ENCODE data around the gene HOPX. TPM values are rescaled to one million over a fixed set of nuclear protein-coding genes. Genes with fewer than 3 reads are reported as not detected.

The HOPX gene
- total RNA-seq, 1 experiment from 2014 or later: 0.26 TPM

DNA sequence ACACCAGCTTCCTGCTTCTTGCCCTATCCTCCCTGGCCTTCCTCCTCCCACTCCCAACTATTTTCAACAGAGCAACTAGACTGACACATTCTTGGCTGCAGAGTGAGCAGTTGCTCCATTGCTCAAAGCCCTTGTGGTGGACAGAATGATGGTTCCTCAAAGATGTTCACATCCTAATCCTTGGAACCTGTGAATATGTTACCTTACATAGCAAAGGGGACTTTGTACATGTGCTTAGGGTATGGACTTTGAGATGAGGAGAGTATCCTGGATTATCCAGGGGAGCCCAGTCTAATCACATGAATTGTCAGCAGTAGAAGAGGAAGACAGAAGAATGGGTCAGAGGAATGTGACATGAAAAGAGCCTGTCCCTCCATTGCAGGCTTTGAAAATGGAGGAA lies 24.9 kb upstream of the HOPX start:
- no peaks in the 10 kb centered on the region for H3K36me3 Mint-ChIP-seq
- TF ChIP-seq SMAD4 (CRISPR knock-in tag; IDR thresholded peaks at IDR 0.05) (no peak), GABPB1 (CRISPR knock-in tag; IDR thresholded peaks at IDR 0.05) (no peak), NFE2L1 (CRISPR knock-in tag; IDR thresholded peaks at IDR 0.05) (no peak), ZNF232 (CRISPR knock-in tag; IDR thresholded peaks at IDR 0.05) (no peak), CBFB (CRISPR knock-in tag; IDR thresholded peaks at IDR 0.05; ENCODE audit: low read depth) (no peak), IRF2 (CRISPR knock-in tag; IDR thresholded peaks at IDR 0.05; ENCODE audit: borderline replicate concordance, low read depth) (no peak), KAT7 (CRISPR knock-in tag; IDR thresholded peaks at IDR 0.05; ENCODE audit: borderline replicate concordance) (no peak), ELF4 (CRISPR knock-in tag; IDR thresholded peaks at IDR 0.05; ENCODE audit: low read depth) (no peak), OVOL2 (CRISPR knock-in tag; IDR thresholded peaks at IDR 0.05; ENCODE audit: borderline replicate concordance) (no peak), CREM (CRISPR knock-in tag; IDR thresholded peaks at IDR 0.05) (no peak), GRHL2 (CRISPR knock-in tag; IDR thresholded peaks at IDR 0.05; ENCODE audit: insufficient replicate concordance, severe bottlenecking) (no peak), RELA (CRISPR knock-in tag; IDR thresholded peaks at IDR 0.05; ENCODE audit: borderline replicate concordance) (no peak), NR2C2 (CRISPR knock-in tag; IDR thresholded peaks at IDR 0.05) (no peak), FOXP1 (CRISPR knock-in tag; IDR thresholded peaks at IDR 0.05; ENCODE audit: borderline replicate concordance) (no peak)
- TF ChIP-seq, protein P1, sequence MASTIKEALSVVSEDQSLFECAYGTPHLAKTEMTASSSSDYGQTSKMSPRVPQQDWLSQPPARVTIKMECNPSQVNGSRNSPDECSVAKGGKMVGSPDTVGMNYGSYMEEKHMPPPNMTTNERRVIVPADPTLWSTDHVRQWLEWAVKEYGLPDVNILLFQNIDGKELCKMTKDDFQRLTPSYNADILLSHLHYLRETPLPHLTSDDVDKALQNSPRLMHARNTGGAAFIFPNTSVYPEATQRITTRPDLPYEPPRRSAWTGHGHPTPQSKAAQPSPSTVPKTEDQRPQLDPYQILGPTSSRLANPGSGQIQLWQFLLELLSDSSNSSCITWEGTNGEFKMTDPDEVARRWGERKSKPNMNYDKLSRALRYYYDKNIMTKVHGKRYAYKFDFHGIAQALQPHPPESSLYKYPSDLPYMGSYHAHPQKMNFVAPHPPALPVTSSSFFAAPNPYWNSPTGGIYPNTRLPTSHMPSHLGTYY (CRISPR knock-in tag; IDR thresholded peaks at IDR 0.05): no peak
- TF ChIP-seq, protein P2, sequence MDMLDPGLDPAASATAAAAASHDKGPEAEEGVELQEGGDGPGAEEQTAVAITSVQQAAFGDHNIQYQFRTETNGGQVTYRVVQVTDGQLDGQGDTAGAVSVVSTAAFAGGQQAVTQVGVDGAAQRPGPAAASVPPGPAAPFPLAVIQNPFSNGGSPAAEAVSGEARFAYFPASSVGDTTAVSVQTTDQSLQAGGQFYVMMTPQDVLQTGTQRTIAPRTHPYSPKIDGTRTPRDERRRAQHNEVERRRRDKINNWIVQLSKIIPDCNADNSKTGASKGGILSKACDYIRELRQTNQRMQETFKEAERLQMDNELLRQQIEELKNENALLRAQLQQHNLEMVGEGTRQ (CRISPR knock-in tag; IDR thresholded peaks at IDR 0.05): no peak
- TF ChIP-seq, protein P3, sequence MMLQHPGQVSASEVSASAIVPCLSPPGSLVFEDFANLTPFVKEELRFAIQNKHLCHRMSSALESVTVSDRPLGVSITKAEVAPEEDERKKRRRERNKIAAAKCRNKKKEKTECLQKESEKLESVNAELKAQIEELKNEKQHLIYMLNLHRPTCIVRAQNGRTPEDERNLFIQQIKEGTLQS (CRISPR knock-in tag; conservative IDR thresholded peaks at IDR 0.05): no peak
- TF ChIP-seq, protein P4, sequence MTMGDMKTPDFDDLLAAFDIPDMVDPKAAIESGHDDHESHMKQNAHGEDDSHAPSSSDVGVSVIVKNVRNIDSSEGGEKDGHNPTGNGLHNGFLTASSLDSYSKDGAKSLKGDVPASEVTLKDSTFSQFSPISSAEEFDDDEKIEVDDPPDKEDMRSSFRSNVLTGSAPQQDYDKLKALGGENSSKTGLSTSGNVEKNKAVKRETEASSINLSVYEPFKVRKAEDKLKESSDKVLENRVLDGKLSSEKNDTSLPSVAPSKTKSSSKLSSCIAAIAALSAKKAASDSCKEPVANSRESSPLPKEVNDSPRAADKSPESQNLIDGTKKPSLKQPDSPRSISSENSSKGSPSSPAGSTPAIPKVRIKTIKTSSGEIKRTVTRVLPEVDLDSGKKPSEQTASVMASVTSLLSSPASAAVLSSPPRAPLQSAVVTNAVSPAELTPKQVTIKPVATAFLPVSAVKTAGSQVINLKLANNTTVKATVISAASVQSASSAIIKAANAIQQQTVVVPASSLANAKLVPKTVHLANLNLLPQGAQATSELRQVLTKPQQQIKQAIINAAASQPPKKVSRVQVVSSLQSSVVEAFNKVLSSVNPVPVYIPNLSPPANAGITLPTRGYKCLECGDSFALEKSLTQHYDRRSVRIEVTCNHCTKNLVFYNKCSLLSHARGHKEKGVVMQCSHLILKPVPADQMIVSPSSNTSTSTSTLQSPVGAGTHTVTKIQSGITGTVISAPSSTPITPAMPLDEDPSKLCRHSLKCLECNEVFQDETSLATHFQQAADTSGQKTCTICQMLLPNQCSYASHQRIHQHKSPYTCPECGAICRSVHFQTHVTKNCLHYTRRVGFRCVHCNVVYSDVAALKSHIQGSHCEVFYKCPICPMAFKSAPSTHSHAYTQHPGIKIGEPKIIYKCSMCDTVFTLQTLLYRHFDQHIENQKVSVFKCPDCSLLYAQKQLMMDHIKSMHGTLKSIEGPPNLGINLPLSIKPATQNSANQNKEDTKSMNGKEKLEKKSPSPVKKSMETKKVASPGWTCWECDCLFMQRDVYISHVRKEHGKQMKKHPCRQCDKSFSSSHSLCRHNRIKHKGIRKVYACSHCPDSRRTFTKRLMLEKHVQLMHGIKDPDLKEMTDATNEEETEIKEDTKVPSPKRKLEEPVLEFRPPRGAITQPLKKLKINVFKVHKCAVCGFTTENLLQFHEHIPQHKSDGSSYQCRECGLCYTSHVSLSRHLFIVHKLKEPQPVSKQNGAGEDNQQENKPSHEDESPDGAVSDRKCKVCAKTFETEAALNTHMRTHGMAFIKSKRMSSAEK (CRISPR knock-in tag; IDR thresholded peaks at IDR 0.05; ENCODE audit: borderline replicate concordance): no peak
- no peak overlapping the region for H3K4me3 Mint-ChIP-seq
- ATAC-seq: no peak
- DNase-seq (ENCODE audit: low spot score): no peak
- peaks cover 2% of the 10 kb centered on the region; the same call in 1 of the 2 replicates for H3K27me3 Mint-ChIP-seq (ENCODE audit: low read depth)
- peaks cover 7% of the 10 kb centered on the region; the same call in 1 of the 2 replicates for H3K4me1 Mint-ChIP-seq
- no peak overlapping the region for H3K27ac Mint-ChIP-seq
- POLR2A ChIA-PET: no interaction called here
- peaks cover 3% of the 10 kb centered on the region for H3K9me3 Mint-ChIP-seq
- CTCF ChIA-PET: no interaction called here

DNA sequence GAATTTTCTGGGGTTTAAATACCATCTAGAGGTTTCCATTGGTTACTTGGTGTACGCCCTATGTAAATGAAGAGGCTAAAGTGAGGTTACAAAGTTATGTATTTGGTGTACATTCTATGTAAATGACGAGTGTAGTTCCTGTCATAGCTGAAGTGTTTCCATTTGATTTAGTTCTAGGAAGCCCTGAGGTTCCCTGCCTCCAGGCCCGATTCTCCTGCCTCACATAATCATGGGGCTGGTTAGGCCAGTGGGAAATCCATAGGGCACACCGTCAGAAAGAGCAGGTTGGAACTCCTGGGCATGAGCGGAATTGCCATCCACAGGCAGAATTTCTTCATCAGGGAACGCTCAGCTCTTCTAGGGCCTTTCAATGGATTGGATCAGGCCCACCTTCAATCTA lies 24.2 kb upstream of the HOPX start:
- Mint-ChIP-seq H3K4me3 (no peak overlapping the region), H3K36me3 (no peaks in the 10 kb centered on the region), H3K4me1 (peaks cover 8% of the 10 kb centered on the region; the same call in 1 of the 2 replicates), H3K9me3 (peaks cover 3% of the 10 kb centered on the region), H3K27me3 (ENCODE audit: low read depth) (peaks cover 2% of the 10 kb centered on the region; the same call in 1 of the 2 replicates), H3K27ac (no peak overlapping the region)
- ChIA-PET POLR2A (no interaction called here), CTCF (no interaction called here)
- DNase-seq (ENCODE audit: low spot score): no peak
- no peak for ATAC-seq
- no peak for TF ChIP-seq SOX15 (CRISPR knock-in tag; IDR thresholded peaks at IDR 0.05)
- TF ChIP-seq, protein P5, sequence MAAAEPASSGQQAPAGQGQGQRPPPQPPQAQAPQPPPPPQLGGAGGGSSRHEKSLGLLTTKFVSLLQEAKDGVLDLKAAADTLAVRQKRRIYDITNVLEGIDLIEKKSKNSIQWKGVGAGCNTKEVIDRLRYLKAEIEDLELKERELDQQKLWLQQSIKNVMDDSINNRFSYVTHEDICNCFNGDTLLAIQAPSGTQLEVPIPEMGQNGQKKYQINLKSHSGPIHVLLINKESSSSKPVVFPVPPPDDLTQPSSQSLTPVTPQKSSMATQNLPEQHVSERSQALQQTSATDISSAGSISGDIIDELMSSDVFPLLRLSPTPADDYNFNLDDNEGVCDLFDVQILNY (CRISPR knock-in tag; IDR thresholded peaks at IDR 0.05): no peak
- TF ChIP-seq NR1H2 (CRISPR knock-in tag; IDR thresholded peaks at IDR 0.05): no peak
- TF ChIP-seq RORB (CRISPR knock-in tag; IDR thresholded peaks at IDR 0.05): no peak
- no peak for TF ChIP-seq TCF7 (CRISPR knock-in tag; IDR thresholded peaks at IDR 0.05; ENCODE audit: low read depth)
- TF ChIP-seq, protein P6, sequence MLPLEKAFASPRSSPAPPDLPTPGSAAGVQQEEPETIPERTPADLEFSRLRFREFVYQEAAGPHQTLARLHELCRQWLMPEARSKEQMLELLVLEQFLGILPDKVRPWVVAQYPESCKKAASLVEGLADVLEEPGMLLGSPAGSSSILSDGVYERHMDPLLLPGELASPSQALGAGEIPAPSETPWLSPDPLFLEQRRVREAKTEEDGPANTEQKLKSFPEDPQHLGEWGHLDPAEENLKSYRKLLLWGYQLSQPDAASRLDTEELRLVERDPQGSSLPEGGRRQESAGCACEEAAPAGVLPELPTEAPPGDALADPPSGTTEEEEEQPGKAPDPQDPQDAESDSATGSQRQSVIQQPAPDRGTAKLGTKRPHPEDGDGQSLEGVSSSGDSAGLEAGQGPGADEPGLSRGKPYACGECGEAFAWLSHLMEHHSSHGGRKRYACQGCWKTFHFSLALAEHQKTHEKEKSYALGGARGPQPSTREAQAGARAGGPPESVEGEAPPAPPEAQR (CRISPR knock-in tag; IDR thresholded peaks at IDR 0.05): no peak
- no peak for TF ChIP-seq PRRX2 (CRISPR knock-in tag; IDR thresholded peaks at IDR 0.05)
- TF ChIP-seq, protein P7, sequence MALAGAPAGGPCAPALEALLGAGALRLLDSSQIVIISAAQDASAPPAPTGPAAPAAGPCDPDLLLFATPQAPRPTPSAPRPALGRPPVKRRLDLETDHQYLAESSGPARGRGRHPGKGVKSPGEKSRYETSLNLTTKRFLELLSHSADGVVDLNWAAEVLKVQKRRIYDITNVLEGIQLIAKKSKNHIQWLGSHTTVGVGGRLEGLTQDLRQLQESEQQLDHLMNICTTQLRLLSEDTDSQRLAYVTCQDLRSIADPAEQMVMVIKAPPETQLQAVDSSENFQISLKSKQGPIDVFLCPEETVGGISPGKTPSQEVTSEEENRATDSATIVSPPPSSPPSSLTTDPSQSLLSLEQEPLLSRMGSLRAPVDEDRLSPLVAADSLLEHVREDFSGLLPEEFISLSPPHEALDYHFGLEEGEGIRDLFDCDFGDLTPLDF (CRISPR knock-in tag; IDR thresholded peaks at IDR 0.05): no peak
- TF ChIP-seq ZNF423 (CRISPR knock-in tag; IDR thresholded peaks at IDR 0.05): no peak
- no peak for TF ChIP-seq ZNF138 (CRISPR knock-in tag; conservative IDR thresholded peaks at IDR 0.05)

Measured in WTC11 (cell line).